HG03342 (cell line): Measurements from ENCODE around the gene ZNF134.

Source experiments
- ATAC-seq: cut with Tn5 transposase; IDR thresholded peaks from one replicate; pipeline ENCODE4 v1.9.1; 2021; ENCODE audit warnings: mild to moderate bottlenecking, moderate library complexity; ENCODE audit not compliant: unreplicated experiment

The ZNF134 gene

DNA sequence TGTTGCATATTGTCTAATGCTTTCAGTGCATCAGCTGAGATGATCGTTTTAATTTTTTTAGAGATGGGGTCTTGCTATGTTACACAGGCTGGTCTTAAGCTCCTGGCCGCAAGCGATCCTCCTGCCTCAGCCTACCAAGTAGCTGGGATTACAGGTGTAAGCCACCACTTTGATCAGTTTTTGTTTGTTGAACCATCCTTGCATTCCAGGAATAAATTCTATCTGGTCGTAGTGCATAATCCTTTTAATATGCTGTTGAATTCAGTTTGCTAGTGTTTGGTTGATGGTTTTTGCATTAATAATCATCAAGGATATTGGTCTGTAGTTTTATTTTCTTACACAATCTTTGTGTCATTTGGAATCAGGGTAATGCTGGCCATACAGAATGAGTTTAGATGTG, 23.3 kb downstream of the ZNF134 start:
- ATAC-seq = no peak

- no peak for ATAC-seq
Measured at GRCh38 chr19:57641715-57642234, 27.7 kb downstream of the ZNF134 start.

GRCh38 chr19:57642396-57643046, 28.5 kb downstream of the ZNF134 start:
- ATAC-seq = no peak

DNA sequence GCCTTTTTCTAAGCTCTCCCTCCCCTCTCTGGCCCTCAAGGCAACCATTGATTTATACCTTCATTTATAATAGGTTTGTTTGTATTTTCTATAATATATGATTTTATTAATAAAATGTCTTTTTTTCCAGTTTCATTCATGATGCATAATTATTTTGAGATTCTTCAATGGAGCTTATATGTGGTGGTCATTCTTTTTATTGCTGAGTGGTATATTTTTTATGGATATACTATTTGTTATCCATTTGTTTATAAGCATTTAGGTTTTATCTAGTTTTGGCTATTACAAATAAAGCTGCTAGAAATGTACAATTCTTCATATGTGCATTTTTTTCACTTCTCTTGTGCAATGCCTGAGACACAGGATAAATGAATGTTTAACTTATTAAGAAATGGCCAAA, 29.7 kb downstream of the ZNF134 start:
- no peak for ATAC-seq

GRCh38 chr19:57648331-57649003, 34.4 kb downstream of the ZNF134 start:
- no peak for ATAC-seq

GRCh38 chr19:57651654-57651996, 37.6 kb downstream of the ZNF134 start:
- no peak for ATAC-seq

- ATAC-seq = no peak
Measured at GRCh38 chr19:57653689-57654088, 39.6 kb downstream of the ZNF134 start.

DNA sequence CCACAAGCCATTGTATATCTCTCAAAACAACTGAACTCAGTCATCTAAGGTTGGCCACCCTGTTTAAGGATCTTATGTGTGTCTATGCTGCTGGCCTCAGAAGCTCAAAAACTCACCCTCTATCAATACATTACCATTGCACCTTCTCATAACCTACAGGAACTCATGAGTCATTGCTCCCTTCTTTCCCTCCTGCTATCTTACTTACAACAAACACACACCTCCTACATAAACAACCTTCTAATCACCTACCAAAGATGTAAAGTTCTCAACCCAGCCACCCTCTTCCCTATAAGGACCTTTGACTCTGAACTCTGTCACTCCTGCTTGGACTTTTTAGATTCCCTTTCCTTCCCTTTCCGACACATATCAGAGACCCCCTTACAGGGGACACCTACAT, 41.4 kb downstream of the ZNF134 start:
- ATAC-seq = no peak

DNA sequence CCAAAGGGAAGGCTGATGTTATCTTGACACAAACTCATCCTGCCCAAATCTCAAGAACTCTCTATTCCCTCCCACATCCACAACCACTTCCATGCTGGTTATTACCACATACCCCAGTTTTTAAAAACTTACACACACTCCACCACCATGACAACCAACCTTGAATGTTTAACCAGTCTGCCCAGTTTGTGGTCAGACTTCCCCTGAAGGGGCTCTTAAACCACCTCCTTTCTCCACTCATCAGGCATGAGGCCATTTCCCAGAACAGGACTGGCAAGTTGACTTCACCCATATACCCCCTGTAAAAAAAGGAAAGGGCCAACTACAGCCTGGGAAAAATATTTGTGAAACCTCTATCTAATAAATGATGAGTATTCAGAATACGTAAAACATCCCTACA, 42.3 kb downstream of the ZNF134 start:
- no peak for ATAC-seq

DNA sequence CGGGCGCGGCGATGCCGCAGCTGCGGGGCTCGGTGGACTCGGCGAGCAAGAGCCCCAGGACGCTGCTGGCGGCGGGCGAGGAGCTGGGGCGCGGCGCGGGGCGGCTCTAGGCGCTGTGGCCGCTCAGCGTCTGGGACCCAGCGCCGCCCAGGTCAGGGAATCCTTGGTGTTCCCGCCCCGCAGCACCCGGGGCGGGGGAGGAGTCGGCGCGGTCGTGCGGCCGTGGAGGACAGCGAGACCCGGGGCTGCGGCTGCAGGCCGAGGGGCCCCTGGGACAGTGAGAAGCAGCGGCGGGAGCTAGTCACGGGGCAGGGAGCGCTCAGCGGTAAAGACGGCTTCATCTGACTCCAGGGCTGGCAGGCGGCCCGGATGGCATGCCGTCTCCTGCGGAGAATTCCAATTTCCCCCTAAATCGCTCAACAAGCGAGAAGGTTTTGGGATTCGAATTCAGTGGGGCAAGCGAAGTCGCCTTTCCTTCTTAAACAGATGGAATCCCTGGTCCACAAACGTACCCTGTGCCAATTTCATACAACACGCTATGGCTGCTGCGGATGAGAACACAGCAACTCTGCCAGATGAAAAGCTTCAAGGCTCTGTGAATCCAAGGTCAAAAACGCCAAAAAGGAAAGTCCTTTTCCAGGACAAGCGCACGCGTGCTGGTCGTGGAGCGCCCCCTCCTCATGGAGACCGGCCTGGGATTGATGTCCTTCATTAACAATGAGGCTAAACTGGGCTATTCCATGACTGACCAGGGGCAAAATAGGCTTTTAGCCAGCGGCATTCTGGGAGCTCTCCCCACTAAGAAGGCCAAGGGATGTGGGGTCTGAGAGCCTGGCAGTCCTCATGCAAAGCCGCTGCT, 50.5 kb downstream of the ZNF134 start:
- ATAC-seq = no peak

GRCh38 chr19:57665261-57665806, 51.3 kb downstream of the ZNF134 start:
- no peak for ATAC-seq

DNA sequence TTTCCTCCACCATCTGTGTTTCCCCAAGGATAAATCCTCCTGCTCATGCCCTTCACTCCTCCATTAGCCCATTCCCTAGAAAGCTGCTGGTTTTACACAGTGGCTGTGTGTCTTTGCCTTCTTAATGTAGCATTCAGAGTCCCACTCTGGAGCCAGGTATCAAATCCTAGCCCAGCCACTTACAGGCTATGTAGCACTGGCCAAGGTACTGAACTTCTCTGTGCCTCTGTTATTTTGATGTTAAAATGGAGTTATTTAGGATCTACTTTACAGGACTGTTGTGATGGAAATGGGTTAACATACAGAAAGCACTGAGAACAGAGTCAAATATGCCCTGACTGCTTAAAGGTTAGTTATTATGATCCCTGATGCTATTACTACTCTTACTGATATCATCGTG, 53.2 kb downstream of the ZNF134 start:
- no peak for ATAC-seq

DNA sequence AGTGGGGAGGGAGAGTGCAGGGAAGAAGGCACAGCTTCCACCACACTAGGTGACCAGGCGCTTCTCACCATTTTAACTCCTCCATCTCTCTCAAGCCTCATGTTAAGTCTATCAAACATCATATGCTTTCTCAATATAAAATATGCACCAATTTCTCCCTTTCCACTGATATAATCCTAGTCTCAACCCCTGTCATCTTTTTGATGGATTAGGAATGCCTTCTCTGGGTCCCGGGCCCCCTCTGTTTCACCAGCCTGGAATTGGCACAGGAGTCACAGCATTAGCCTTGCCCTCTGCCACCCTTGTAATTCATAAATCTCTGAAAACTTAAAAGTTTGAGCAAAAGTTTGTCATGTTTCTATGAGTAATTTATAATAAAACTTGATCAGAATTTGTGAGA, 54.6 kb downstream of the ZNF134 start, which contains the start of gene ZSCAN4:
TSS of gene ZSCAN4 (plus strand) at position 301 of the 400 bp plus-strand sequence. CDS start 7,211 bp downstream, outside the sequence.
- no peak for ATAC-seq

GRCh38 chr19:57671124-57671895, 57.3 kb downstream of the ZNF134 start:
- ATAC-seq = no peak

DNA sequence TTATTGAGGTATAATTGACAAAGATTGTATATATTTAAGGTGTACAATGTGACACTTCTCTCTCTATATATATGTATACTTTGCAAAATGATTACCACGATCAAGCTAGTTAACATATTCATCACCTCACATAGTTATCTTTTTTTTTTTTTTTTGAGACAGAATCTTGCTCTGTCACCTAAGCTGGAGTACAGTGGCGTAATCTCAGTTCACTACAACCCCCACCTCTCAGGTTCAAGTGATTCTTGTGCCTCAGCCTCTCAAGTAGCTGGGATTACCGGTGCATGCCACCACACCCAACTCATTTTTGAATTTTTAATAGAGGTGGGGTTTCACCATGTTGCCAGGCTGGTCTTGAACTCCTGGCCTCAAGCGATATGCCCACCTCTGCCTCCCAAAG, 58.4 kb downstream of the ZNF134 start:
- ATAC-seq = no peak
